ENCODE data around the gene PSMB2.

DNA sequence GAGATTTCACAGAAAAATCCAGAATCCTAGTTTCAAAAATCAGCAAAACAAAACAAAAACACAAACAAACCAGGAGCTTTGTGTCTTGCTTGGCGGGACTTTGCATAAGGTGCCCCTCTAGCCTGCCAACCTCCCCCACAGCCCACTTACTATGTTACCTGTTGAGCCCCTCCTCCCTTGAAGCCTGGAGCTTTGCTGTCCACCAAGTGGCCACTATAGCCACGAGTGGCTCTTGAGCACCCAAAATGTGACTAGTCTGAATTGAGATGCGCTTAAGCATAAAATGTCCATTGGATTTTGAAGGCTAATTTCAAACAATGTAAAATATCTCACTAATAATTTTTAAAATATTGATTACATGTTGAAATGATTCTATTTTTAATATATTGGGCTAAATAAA lies 56.0 kb downstream of the PSMB2 start:
- TF ChIP-seq, protein P1, sequence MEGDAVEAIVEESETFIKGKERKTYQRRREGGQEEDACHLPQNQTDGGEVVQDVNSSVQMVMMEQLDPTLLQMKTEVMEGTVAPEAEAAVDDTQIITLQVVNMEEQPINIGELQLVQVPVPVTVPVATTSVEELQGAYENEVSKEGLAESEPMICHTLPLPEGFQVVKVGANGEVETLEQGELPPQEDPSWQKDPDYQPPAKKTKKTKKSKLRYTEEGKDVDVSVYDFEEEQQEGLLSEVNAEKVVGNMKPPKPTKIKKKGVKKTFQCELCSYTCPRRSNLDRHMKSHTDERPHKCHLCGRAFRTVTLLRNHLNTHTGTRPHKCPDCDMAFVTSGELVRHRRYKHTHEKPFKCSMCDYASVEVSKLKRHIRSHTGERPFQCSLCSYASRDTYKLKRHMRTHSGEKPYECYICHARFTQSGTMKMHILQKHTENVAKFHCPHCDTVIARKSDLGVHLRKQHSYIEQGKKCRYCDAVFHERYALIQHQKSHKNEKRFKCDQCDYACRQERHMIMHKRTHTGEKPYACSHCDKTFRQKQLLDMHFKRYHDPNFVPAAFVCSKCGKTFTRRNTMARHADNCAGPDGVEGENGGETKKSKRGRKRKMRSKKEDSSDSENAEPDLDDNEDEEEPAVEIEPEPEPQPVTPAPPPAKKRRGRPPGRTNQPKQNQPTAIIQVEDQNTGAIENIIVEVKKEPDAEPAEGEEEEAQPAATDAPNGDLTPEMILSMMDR (IDR thresholded peaks at IDR 0.05 in 2 of 3, conservative IDR thresholded peaks at IDR 0.05 in 1 of 3; ENCODE audit: control insufficient read depth in 2 of 3, extremely low read depth in 1 of 3, insufficient read depth in 1 of 3, low read depth in 3 of 3, low read length in 3 of 3): no peak
- no peak for TF ChIP-seq POLR2AphosphoS5 (IDR thresholded peaks at IDR 0.05; ENCODE audit: low read length)
- no peak for TF ChIP-seq NBN (IDR thresholded peaks at IDR 0.05)
- no peak for TF ChIP-seq POLR2A (IDR thresholded peaks at IDR 0.05; ENCODE audit: low read depth, low read length)
- no peak for TF ChIP-seq FOXM1 (IDR thresholded peaks at IDR 0.05; ENCODE audit: low read depth, low read length)
- TF ChIP-seq, protein P2, sequence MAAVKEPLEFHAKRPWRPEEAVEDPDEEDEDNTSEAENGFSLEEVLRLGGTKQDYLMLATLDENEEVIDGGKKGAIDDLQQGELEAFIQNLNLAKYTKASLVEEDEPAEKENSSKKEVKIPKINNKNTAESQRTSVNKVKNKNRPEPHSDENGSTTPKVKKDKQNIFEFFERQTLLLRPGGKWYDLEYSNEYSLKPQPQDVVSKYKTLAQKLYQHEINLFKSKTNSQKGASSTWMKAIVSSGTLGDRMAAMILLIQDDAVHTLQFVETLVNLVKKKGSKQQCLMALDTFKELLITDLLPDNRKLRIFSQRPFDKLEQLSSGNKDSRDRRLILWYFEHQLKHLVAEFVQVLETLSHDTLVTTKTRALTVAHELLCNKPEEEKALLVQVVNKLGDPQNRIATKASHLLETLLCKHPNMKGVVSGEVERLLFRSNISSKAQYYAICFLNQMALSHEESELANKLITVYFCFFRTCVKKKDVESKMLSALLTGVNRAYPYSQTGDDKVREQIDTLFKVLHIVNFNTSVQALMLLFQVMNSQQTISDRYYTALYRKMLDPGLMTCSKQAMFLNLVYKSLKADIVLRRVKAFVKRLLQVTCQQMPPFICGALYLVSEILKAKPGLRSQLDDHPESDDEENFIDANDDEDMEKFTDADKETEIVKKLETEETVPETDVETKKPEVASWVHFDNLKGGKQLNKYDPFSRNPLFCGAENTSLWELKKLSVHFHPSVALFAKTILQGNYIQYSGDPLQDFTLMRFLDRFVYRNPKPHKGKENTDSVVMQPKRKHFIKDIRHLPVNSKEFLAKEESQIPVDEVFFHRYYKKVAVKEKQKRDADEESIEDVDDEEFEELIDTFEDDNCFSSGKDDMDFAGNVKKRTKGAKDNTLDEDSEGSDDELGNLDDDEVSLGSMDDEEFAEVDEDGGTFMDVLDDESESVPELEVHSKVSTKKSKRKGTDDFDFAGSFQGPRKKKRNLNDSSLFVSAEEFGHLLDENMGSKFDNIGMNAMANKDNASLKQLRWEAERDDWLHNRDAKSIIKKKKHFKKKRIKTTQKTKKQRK (IDR thresholded peaks at IDR 0.05; ENCODE audit: low read depth, low read length): no peak
